GM19025 (cell line): Measurements from ENCODE around the gene SLC47A2.
"Not testable (repeated sequence)": the region's sequence is repeated elsewhere in the genome, so short reads cannot be mapped to it uniquely, and the experiment has no call there.

Experiments
- ATAC-seq: cut with Tn5 transposase; IDR thresholded peaks from one replicate; pipeline ENCODE4 v1.9.1; 2021; ENCODE audit warnings: mild to moderate bottlenecking, low read depth, moderate library complexity; ENCODE audit not compliant: unreplicated experiment

SLC47A2 gene

DNA sequence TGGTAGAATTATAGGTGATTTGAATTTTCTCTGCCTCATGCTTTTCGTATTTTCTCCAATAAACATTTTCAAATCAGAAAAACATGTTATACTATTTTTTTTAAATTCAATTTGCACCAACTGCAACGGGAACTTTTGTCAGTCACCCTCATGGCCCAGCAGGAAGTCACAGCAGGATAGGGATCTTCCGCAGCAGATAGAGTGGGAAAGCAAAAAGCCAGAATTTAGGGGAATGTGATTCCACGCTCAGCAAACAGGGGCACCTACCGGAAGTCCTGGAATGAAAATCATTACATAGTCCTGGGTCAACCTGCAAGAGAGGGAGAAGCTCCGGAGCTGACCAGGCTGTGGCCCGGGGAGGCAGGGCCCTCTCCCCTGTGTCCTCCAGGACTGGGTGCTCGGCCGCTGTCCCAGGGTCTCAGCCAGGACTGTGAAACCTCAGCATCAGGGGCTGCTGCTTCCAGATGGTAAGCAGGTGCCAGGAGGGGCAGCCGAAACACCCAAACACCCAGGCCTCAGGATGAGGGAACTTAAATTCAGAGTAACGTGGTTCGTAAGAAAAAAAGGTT is 3.9 kb downstream of the SLC47A2 start:
- no peak for ATAC-seq

DNA sequence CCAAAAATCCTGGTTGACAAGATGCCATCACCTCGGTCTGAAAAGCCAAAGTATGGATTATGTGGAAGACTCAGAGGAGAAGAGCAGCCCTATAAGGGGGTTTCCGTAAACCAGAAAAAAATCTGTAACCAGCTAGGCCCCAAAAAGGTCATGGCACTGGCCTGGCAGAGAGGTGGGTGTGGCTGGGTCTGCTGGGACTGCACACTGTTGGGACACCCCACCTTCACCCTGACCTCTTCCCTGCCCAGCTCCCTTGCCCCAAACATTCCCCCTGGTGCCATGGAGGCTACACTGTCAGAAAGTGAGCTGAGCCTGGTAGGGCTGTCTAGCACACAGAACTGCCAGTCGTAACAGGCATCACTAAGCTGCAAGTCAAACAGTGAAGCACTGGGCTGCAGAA is 6.5 kb downstream of the SLC47A2 start:
- ATAC-seq, result no peak

DNA sequence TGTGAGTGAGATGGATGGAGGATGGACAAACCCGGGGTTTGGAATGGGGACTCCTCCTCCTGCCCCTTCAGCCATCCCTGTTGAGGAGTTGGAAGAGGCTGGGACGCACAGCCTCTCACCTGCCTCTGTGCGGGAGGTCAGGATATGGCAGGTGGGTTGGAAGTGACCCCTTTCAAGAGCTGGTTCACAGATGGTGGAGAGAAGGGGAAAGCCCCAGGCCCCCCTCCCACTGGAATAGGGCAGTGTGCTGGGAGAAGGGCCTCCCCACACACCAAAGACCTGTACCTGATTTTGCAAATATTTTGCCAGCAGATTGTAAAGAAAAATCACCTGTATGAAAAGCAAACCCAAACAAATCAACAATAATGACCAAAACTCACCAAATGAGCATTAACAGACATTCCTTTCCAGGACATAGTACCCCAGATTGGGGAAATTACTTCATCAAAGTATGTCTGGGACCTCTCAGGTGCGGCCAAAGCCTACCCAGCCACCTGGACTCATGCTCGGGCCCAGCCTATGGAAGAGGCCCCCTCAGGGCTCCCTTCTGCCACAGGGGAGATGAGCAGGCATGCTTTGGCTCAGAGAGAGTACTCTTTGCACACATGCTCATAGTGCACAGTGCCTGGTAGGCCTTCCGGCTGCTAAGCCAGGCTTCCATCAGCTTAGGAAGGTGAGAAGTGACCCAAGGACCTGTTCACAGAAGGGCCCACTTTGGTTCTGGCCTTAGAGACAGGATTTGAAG is 7.8 kb downstream of the SLC47A2 start:
- ATAC-seq, result no peak

DNA sequence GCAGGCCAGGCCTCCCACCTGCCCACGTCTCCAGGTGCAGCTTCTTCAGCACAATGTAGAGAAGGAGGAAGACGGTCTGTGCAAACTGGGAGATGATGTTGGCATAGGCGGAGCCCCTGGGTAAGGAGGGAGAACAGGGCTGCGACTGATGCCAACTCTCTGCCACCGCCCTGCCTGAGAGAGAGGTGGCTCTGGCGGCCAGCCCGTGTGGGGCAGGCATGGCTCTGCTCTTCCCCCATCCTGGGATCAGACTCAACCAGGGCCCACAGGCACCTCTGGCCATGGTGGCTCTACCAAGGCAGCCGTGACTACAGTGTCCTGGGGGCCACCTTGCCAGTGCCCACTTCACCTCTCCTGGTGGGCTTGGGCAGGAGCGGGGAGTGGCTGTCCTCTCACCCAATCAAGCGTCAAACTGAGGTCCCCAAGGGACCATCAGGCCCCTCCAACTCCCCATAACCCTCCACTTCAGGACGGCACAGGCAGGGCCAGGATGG is 8.6 kb downstream of the SLC47A2 start:
- ATAC-seq, result no peak

DNA sequence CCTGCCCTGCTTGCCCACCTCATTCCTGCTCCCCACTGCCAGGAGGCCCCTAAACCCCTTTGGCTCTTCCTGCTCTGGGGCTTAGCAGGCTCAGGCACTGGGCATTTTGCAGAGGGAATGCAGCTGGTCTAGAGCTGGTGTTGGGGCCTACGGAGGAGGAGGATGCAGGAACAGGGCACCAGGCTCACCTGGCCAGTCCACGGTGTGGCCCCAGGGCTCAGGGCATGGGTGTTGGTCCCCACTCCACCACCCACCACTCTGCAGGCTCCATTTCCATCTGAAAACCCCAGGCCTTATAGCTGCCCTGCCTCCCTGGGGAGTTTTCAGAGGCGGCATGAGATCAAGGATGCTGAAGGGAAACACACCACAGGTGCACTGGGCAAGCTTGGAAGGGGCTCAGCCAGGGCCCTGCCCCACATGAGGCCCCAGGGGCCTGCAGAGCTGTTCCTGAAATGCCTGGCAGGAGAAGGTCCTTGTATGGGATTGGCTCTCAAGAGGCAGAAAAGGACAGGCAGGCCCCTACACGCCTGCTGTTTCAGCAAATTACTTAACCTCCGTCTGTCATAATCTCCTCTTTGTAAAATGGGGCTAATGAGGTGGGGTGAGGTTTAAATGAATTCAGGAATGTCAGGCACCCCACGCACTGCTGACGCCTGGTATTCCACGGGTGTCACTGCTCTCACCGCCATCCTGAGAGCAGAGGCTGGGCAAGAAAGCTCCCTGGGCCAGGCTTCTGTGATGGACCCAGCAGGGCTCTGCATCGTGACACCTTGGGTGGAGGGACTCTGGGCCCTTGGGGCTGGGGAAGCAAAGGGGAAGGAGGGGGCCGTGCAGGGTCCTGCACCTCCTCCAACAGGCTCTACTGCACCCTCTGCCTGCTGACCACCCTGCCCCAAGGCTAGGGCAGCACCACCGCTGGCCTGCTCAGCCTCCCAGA is 9.3 kb downstream of the SLC47A2 start:
- ATAC-seq, result no peak

DNA sequence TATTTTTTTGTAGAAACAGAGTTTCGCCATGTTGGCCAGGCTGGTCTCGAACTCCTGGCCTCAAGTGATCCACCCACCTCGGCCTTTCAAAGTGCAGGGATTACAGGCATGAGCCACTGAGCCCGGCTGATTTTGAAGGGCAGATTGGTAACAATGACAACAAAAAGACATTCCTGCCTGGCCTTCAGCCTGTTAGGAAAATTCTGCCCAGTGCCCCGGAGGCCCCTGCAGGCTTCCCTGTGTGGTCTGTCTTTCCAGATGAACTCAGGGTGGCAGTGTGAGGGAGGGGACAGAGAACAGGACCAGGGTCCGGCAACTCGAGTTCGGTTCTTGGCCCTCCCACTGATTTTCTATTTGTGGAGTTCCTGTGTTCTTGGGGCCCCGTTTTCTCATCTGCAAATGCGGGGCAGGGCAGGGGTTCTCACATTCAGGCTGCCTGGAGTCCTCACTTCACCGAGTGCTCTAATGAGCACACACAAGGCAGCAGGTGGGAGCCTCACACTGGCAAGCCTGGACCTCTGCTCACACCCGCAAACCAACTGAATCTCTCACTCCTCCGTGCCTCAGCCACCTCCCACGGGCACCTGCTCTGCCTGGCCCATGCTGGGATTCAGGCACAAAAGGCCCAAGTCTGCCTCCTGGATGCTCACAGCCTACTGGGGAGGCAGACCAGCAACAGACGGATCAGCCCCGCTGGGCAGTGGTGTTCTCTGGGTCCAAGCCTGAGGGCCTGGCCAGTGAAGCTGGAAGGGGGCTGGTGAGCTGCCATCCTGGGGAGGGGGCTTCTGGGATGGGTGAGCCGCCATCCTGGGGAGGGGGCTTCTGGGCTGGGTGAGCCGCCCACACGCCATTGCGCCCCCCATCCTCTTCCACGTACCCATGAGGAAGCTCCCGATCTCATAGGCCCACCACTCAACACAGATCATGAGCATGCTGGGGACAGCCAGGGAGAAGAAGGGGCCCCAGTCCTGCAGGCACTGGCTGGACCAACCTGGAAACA is 10.3 kb downstream of the SLC47A2 start:
- no peak for ATAC-seq

DNA sequence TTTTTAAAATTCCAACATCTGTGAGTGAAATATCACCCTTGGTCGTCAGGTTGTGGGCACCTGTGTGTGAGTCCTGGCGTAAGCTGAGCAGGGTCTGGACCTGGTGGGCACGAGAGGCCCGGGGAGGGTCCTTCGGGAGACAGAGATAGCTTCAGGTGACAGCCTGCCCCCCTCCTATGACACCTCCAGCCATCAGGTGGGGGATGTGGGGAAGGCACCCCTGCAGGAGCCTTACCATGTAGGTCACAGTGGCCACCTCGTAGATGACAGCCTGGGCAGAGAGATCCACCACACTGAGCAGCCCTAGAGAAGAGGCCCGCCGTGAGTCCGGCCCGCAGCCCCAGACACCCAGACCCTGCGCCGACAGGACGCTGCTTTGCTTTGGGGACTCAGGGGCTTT is 11.2 kb downstream of the SLC47A2 start:
- no peak for ATAC-seq

DNA sequence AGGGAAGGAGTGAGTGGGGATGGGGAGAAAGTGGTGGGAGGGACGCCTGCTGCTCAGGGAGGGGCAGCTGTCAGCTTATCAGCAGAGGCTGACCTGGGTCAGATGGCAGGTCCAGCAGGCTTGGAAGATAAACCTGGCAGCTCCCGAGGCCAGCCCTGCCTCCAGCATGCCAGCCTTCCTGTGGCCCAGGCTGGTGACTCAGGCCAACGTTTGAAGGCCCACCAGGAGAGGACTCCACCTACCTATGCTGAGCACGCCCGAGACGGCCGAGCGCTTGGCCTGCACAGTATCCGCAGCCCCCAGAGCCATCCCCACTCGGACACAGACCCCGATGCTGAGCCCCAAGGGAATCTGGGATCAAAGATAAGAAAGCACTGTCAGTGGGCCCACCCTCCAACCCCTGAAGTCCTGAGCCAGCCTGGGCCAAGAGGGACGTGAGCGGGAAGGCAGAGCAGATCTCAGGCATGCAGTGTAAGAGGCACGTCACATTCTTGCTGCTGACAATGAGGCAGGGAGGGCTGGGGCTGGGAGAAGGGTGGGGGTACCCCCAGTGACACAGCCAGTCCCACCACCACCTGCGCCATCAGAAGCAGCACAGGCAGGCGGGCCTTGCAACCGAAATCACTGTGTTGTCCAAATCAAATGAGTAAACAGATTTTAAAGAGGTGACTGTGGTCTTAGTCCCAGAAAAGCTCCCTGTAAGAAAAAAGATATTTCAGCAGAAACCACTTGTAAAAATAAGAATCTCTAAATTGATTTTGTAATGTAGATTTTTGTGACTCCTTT is 12.4 kb downstream of the SLC47A2 start:
- no peak for ATAC-seq

DNA sequence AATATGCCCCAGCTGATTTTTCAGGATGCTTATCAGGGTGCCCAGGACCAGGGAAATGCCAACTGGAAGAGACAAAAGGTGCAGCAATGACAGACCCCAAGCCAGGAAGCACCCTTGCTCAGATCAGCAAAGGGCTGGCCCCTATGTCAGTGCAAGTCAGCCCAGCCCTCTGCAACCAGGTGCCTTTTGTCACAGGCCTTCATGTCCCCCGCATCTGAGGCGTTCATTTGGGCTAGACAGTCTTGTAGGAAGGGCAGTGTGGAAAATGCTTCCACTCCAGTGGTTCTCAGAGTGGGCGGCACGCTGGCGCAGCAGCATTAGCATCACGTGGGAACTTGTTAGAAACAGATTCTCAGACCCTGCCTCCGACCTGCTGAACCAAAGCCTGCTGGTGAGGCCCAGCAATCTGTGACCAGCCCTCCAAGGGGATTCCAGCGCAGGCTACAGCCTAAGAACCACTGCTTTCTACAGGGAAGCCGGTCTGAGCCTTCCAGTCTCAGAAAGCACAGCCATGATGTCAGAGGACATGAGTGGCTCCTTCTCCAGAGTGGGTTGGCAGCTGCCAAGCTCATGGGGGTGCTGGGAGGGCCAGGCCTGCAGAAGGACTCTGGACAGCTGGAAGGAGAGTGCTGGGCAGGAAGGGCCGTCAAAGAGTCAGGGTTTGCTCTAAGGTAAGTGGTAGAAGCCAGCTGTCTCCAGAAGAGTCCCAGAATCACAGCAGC is 13.1 kb downstream of the SLC47A2 start:
- ATAC-seq, result no peak

DNA sequence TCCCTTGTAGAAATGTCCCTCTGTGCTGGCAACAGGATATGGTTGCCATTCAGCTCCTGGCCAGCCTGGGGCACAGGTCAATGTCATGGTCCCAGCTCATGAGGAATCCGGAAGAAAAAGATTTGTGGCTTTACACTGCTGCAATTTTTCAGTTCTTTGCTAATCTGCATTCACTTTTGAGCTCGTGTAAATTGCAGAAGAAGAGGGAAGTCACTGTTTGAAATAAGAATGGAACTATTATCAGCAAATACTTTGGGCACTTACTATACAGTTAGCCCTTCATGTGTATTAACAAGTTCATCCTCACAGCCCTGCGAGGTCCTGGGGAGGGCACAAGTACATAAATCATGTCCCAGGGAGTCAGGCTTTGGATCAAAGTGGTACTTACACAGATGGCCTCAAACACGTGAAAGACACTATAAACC is 14.2 kb downstream of the SLC47A2 start:
- ATAC-seq, result no peak

DNA sequence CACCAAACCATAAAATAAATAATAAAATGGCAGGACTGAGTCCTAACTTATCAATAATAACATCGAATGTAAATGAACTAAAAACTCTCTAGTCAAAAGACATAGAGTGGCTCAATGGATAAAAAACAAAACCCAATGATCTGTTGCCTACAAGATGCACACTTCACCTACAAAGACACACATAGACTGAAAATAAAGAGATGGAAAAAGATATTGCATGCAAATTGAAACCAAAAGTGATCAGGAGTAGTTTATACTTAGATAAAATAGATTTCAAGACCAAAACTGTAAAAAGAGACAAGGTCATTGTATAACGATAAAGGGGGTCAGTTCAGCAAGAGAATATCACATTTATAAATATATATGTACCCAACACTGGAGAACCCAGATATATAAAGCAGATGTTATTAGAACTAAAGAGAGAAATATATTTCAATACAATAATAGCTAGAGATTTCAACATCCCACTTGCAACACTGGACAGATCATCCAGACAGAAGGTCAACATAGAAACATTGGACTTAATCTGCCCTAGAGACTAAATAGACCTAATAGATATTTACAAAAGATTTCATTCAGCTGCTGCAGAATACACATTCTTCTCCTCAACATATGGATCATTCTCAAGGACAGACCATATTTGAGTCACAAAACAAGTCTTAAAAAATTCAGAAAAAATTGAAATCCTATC is 29.8 kb downstream of the SLC47A2 start:
- ATAC-seq, result no peak

DNA sequence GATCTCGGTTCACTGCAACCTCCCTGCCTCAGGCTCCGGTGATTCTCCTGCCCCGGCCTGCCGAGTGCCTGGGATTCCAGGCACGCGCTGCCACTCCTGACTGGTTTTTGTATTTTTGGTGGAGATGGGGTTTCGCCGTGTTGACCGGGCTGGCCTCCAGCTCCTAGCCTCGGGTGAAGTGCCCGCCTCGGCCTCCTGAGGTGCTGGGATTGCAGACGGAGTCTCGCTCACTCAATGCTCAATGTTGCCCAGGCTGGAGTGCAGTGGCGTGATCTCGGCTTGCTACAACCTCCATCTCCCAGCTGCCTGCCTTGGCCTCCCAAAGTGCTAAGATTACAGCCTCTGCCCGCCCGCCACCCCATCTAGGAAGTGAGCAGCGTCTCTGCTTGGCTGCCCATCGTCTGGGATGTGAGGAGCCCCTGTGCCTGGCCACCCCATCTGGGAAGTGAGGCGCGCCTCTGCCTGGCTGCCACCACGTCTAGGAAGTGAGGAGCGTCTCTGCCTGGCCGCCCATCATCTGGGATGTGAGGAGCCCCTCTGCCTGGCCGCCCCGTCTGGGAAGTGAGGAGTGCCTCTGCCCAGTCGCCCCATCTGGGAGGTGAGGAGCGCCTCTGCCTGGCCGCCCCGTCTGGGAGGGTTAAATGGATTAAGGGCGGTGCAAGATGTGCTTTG is 31.3 kb downstream of the SLC47A2 start:
- not testable (repeated sequence) for ATAC-seq

DNA sequence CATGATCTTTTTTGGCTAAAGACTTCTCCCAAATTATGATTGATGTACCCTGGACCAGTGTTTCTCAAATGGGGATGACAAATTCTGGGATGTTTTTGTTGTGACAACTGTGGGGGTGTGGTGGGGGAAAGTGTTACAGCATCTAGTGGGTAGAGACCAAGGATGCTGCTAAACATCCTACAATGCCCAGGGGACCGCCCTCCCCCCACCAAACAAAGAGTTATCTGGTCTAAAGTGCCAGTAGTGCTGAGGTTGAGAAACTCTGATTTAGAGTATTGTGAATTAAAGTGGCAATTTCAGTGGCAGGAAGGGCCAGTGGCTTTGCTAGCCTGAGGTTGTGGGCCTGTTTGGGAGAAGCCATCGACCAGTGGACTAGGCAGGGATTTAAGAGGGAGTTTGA is 33.3 kb downstream of the SLC47A2 start:
- no peak for ATAC-seq

DNA sequence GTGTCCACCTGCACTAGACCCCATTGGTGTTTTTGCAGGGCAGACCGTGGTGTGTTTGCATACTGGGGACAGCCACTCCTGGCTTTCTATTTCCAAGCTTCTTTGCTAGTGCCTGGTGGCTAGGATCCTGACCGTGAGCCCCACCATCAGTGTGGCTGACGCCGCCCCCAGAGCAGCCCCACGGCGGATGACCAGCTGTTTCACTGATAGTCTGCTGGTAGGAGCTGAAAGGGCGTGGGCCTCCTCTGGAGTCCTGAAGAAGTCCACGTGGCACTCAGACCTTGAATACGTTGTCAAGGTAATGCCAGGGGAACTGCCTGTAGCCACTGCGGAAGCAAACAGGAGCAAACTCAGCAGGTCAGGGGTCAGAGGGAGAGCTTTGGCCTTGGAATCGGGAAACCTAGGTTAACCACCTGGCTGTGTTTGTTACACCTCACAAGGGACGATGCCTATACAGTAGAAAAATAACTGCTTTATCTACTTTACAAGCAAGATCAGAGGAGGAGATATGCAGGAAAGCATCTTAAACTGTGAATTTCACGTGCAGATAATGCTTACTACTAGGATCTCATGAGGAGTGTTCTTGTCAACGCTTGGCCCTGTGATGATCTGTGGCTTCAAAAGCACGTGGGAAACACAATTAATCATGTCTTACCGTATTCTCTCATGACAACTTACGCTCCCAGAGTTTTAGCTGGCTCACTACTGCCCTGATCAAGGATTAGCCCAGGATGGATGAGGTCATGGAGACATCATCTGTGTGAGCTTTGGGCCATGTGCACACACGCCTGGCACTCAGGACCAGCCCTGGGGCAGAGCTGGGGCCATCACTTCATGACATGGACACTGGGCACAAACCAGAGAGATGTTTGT is 37.6 kb downstream of the SLC47A2 start:
- no peak for ATAC-seq

DNA sequence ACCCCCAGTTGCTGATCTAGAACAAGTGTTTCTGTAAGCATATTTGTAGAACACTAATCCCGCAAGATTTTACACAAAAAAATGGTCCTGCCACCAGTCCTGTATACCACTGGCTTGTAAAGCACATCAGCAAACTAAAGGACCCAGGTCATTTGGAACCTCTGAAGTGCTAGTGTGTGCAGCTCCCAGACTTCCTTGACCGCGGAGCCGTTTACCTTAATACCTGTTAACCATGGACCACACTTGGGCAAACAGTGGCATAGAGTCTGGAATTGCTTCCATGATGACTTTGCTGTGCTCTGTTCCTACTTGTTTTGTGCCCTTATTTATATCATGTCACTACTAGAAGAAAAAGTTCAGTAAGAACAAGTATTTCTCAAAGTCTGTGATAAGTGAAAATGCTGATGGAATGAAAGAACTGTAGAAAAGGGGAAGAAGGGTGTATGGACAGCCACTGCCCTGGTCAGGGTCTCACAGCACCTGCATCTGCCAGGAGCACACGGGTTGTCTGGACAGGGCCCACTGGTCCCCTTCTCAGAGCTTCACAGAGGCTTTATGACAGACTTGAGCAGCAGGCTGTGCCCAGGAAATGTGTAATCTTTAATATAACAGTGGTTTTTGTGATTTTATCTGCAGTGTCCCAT is 38.5 kb downstream of the SLC47A2 start:
- no peak for ATAC-seq

DNA sequence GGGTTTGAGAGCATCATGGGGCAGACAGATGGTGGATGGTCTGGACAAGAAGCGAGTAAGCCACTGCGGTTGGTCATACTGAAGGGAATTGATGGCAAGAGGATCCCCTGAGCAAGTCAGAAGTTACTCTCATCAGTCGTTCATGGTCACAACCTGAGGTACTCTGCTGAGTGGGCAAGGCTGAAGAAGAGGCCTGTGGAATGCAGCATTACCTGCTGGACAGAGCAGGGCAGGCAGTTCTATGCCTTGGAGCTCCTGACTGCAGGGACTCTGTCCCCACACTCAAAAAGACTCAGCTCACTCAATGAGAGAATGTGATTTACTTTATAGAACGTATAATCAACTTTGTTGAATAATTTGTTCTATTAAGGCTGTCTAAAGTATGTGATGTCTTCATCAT is 39.5 kb downstream of the SLC47A2 start:
- no peak for ATAC-seq
